OCI-LY3 (cell line): ENCODE measurements around the gene TXNL4A.

Experiments used
- H2AFZ ChIP-seq: fragments of 200-600, 300-600 bp; shearing (Covaris generic); 2 replicates; pipeline ENCODE4 v1.6.0; 2014; ENCODE audit warnings: antibody characterized with exemption, low read depth, low read length
- H3K27ac ChIP-seq: fragments of 200-600, 300-600 bp; sonication (generic); 2 replicates; pipeline ENCODE4 v1.5.1; 2014; ENCODE audit warnings: mild to moderate bottlenecking, low read length, moderate library complexity, mixed read lengths
- H3K27me3 ChIP-seq: fragments of 200-600, 300-600 bp; sonication (generic); 2 replicates; pipeline ENCODE4 v1.6.1; 2014; ENCODE audit warnings: low read depth, low read length, mixed read lengths
- H3K36me3 ChIP-seq: fragments of 200-600, 300-600 bp; sonication (generic); replicated peaks from 2 replicates; pipeline ENCODE3; 2014; ENCODE audit warnings: low read depth, low read length, mixed read lengths
- H3K4me1 ChIP-seq: fragments of 300-600, 200-600 bp; sonication (generic); 2 replicates; pipeline ENCODE4 v1.6.1; 2014; ENCODE audit warnings: low read length, mixed read lengths
- H3K4me2 ChIP-seq: fragments of 200-600, 300-600 bp; sonication (generic); 2 replicates; pipeline ENCODE4 v1.6.1; 2014; ENCODE audit warnings: low read length, mixed read lengths
- H3K4me3 ChIP-seq: fragments of 300-600, 200-600 bp; sonication (generic); 2 replicates; pipeline ENCODE4 v1.5.1; 2014; ENCODE audit warnings: antibody characterized with exemption, mild to moderate bottlenecking, low read length, moderate library complexity
- H3K79me2 ChIP-seq: fragments of 300-600, 200-600 bp; shearing (Covaris generic); 2 replicates; pipeline ENCODE4 v1.6.1; 2014; ENCODE audit warnings: mild to moderate bottlenecking, low read length, mixed read lengths
- H3K9ac ChIP-seq: fragments of 300-600, 200-600 bp; shearing (Covaris generic); 2 replicates; pipeline ENCODE4 v1.6.0; 2014; ENCODE audit warnings: mild to moderate bottlenecking, low read length, moderate library complexity
- H3K9me3 ChIP-seq: fragments of 200-600, 300-600 bp; shearing (Covaris generic); 2 replicates; pipeline ENCODE4 v1.6.1; 2014; ENCODE audit warnings: low read length, mixed read lengths; ENCODE audit not compliant: insufficient read depth
- H4K20me1 ChIP-seq: fragments of 200-600, 300-600 bp; sonication (generic); 2 replicates; pipeline ENCODE4 v1.6.1; 2016; ENCODE audit warnings: low read length, mixed read lengths; ENCODE audit not compliant: insufficient read depth
- EZH2phosphoT487 ChIP-seq: fragments of 200-600 bp; shearing (Covaris generic); IDR thresholded peaks from 2 replicates; pipeline ENCODE4 v1.6.1; 2018; ENCODE audit warnings: antibody characterized with exemption, mixed run types, low read depth
- TF ChIP-seq, protein P1 (sequence below): fragments of 200-600, 300-600 bp; sonication (generic); IDR thresholded peaks from 2 replicates; pipeline ENCODE4 v1.5.1; 2014; ENCODE audit warnings: antibody characterized with exemption, low read length, low read depth

TXNL4A gene

DNA sequence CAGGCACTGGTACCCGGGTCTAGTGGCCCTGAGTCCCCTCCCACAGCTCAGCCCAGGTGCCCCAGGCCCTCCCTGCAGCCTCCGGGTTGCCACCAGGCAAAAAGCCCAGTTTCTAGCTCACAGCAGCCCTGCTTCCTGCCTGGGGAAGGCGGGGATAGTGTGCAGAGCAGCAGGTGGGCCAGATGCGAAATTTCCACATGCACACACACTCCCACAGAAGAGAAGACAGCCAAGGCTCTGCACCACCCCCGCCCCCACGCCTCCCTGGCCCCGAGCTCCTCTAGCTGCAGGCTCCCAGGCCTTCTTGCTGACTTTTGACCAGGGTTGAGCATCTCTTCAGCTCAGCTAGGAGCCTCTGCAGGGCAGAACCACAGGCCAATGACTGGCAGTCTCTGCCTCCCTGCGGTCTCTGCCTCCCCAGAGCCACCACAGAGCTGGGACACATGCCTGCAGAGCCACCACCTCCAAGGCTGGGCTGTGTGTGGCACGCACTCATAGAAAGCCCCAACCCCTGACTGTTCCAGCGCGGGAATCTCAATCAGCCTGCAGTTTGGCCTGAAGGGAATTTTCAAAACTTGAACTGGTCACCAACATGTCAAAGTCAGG, 44.1 kb downstream of the TXNL4A start:
- Histone ChIP-seq H3K4me3 (no peak overlapping the region), H3K4me1 (no peaks in the 10 kb centered on the region), H3K4me2 (no peak overlapping the region), H3K9ac (no peak overlapping the region), H3K36me3 (peaks cover 47% of the 10 kb centered on the region), H3K27me3 (no peaks in the 10 kb centered on the region), H2AFZ (no peak overlapping the region), H4K20me1 (peaks cover 93% of the 10 kb centered on the region), H3K79me2 (peaks cover 90% of the 10 kb centered on the region), H3K9me3 (no peaks in the 10 kb centered on the region), H3K27ac (no peak overlapping the region)
- TF ChIP-seq, protein P1, sequence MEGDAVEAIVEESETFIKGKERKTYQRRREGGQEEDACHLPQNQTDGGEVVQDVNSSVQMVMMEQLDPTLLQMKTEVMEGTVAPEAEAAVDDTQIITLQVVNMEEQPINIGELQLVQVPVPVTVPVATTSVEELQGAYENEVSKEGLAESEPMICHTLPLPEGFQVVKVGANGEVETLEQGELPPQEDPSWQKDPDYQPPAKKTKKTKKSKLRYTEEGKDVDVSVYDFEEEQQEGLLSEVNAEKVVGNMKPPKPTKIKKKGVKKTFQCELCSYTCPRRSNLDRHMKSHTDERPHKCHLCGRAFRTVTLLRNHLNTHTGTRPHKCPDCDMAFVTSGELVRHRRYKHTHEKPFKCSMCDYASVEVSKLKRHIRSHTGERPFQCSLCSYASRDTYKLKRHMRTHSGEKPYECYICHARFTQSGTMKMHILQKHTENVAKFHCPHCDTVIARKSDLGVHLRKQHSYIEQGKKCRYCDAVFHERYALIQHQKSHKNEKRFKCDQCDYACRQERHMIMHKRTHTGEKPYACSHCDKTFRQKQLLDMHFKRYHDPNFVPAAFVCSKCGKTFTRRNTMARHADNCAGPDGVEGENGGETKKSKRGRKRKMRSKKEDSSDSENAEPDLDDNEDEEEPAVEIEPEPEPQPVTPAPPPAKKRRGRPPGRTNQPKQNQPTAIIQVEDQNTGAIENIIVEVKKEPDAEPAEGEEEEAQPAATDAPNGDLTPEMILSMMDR = no peak
- TF ChIP-seq EZH2phosphoT487 = no peak

DNA sequence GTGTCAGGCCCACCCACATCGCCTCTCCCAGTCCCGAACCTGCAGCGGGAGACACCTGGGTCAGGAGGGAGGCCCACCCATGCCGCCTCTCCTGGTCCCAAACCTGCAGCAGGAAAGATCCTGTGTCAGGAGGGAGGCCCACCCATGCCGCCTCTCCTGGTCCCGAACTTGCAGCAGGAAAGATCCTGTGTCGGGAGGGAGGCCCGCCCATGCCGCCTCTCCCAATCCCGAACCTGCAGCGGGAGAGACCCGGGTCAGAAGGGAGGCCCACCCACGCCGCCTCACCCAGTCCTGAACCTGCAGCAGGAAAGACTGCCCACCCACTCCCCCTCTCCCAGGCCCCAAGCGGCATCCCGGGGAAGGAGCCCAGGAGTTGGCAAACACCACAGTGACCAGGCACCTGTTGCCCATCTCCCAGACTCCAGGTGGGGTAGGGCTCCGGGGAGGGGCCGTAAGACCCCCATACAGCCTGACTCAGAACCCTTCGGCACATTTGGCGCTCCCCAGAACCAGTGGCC, 44.7 kb downstream of the TXNL4A start:
- Histone ChIP-seq H3K4me2 (no peak overlapping the region), H3K9ac (no peak overlapping the region), H3K27ac (no peak overlapping the region), H3K79me2 (peaks cover 90% of the 10 kb centered on the region), H4K20me1 (peaks cover 87% of the 10 kb centered on the region), H3K27me3 (no peaks in the 10 kb centered on the region), H3K4me1 (no peaks in the 10 kb centered on the region), H3K36me3 (peaks cover 45% of the 10 kb centered on the region), H3K4me3 (no peak overlapping the region), H2AFZ (no peak overlapping the region), H3K9me3 (no peaks in the 10 kb centered on the region)
- TF ChIP-seq, protein P1 = no peak
- TF ChIP-seq EZH2phosphoT487 = no peak

DNA sequence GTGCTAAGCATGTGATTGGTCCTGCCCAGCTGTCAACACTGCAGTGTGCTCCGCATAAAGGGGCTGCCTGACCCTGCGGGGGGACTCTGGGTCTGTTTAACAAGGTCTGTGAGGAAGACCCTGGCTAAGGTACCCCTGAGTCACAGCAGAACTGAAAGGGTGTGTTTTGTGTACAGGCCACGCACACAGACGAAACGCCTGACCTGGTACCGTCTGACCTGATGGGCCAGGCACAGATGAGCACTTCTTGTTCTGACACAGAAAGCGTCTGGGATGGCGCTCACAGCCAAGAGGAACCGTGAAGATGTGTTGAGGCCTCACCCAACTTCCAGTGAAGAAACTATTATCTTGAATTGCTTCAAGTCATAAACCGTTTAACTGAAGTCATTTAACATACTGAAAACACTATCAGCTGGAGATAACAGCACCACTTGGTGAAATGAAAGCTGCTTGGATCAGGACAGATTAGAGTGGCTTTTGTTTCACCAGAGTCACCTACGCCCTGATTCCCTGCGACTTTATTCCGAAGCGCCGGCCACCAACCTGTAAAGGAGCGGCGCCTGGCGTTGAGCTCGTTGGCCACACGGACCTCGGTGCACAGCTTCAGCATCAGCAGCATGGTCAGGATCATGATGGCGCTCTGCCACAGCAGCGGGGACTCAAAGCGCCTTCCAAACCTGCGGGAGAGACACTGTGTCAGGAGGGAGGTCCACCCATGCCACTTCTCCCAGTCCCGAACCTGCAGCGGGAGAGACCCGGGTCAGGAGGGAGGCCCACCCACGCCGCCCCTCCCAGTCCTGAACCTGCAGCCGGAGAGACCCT, 45.4 kb downstream of the TXNL4A start:
- H3K4me3 ChIP-seq = no peak overlapping the region
- H3K79me2 ChIP-seq = peaks cover 90% of the 10 kb centered on the region
- H2AFZ ChIP-seq = no peak overlapping the region
- H3K9ac ChIP-seq = no peak overlapping the region
- H3K36me3 ChIP-seq = peaks cover 45% of the 10 kb centered on the region
- H3K27me3 ChIP-seq = no peaks in the 10 kb centered on the region
- peaks cover 86% of the 10 kb centered on the region for H4K20me1 ChIP-seq
- TF ChIP-seq, protein P1 = no peak
- no peak for TF ChIP-seq EZH2phosphoT487
- H3K27ac ChIP-seq = no peak overlapping the region
- no peaks in the 10 kb centered on the region for H3K4me1 ChIP-seq
- H3K9me3 ChIP-seq = no peaks in the 10 kb centered on the region
- H3K4me2 ChIP-seq = no peak overlapping the region

DNA sequence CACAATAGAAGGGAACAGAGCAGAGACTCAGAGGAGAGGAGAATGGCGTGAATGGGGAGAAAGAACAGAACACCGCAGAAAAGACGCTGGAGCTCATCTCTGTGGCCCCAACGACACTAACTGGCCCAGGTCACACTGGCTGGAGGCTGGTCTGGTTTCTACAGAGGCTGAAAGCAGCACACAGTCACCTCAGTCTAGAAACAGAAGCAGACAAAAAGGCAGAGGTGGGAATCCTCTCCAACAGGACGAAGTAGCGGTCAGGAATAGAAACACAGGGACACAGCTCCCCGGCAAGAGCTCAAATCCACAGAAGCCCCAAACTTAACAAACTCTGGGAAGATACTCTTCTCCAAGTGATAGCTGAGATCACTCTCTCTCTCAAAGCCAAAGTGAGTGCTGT, 46.2 kb downstream of the TXNL4A start:
- Histone ChIP-seq H3K79me2 (peaks cover 92% of the 10 kb centered on the region), H4K20me1 (peaks cover 86% of the 10 kb centered on the region)
- TF ChIP-seq, protein P1 = no peak
- TF ChIP-seq EZH2phosphoT487 = no peak

More for the DNA sequence above, 46.2 kb downstream of the TXNL4A start:
- Histone ChIP-seq H3K36me3 (peaks cover 50% of the 10 kb centered on the region), H3K27me3 (no peaks in the 10 kb centered on the region), H3K9ac (no peak overlapping the region), H3K4me1 (no peaks in the 10 kb centered on the region), H3K4me3 (no peak overlapping the region), H2AFZ (no peak overlapping the region), H3K27ac (no peak overlapping the region), H3K9me3 (no peaks in the 10 kb centered on the region), H3K4me2 (no peak overlapping the region)
